ENCODE results near the gene RTN1. TPM values are rescaled to one million over a fixed set of nuclear protein-coding genes. Genes with fewer than 3 reads are reported as not detected.

Gene RTN1
- total RNA-seq, 4 donors from 2014 or later = 1.4 to 2.5 (median 1.8) TPM

- no peak overlapping the region for H3K4me3 ChIP-seq
- H3K27ac ChIP-seq = no peak overlapping the region
- H3K27me3 ChIP-seq = no peaks in the 10 kb centered on the region
- intact Hi-C loops (cut with DNase I; ENCODE audit: low total_unique reads) (no loop called here), in situ Hi-C loops (cut with MboI; ENCODE audit: low sequenced_read_pairs in 4 of 4) (no loop called here)
- TF ChIP-seq, protein P1, sequence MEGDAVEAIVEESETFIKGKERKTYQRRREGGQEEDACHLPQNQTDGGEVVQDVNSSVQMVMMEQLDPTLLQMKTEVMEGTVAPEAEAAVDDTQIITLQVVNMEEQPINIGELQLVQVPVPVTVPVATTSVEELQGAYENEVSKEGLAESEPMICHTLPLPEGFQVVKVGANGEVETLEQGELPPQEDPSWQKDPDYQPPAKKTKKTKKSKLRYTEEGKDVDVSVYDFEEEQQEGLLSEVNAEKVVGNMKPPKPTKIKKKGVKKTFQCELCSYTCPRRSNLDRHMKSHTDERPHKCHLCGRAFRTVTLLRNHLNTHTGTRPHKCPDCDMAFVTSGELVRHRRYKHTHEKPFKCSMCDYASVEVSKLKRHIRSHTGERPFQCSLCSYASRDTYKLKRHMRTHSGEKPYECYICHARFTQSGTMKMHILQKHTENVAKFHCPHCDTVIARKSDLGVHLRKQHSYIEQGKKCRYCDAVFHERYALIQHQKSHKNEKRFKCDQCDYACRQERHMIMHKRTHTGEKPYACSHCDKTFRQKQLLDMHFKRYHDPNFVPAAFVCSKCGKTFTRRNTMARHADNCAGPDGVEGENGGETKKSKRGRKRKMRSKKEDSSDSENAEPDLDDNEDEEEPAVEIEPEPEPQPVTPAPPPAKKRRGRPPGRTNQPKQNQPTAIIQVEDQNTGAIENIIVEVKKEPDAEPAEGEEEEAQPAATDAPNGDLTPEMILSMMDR (IDR thresholded peaks at IDR 0.05 in 4 of 5, conservative IDR thresholded peaks at IDR 0.05 in 1 of 5) = no peak
- no peak for TF ChIP-seq POLR2A (IDR thresholded peaks at IDR 0.05)
- DNase-seq (no peak), ATAC-seq (no peak)
- H3K36me3 ChIP-seq = no peaks in the 10 kb centered on the region
- H3K9me3 ChIP-seq = no peaks in the 10 kb centered on the region
- H3K4me1 ChIP-seq = no peaks in the 10 kb centered on the region
Observed at GRCh38 chr14:59582161-59582560, 288.4 kb downstream of the RTN1 start.

GRCh38 chr14:59580911-59581310, 289.7 kb downstream of the RTN1 start:
- Histone ChIP-seq H3K27me3 (no peaks in the 10 kb centered on the region), H3K36me3 (no peaks in the 10 kb centered on the region), H3K4me1 (no peaks in the 10 kb centered on the region), H3K4me3 (no peak overlapping the region), H3K9me3 (no peaks in the 10 kb centered on the region), H3K27ac (no peak overlapping the region)
- no peak for DNase-seq
- intact Hi-C loops (cut with DNase I; ENCODE audit: low total_unique reads) = no loop called here
- in situ Hi-C loops (cut with MboI; ENCODE audit: low sequenced_read_pairs in 4 of 4) = no loop called here
- TF ChIP-seq POLR2A (IDR thresholded peaks at IDR 0.05) = no peak
- TF ChIP-seq, protein P1 (IDR thresholded peaks at IDR 0.05 in 4 of 5, conservative IDR thresholded peaks at IDR 0.05 in 1 of 5) = no peak
- ATAC-seq = no peak

DNA sequence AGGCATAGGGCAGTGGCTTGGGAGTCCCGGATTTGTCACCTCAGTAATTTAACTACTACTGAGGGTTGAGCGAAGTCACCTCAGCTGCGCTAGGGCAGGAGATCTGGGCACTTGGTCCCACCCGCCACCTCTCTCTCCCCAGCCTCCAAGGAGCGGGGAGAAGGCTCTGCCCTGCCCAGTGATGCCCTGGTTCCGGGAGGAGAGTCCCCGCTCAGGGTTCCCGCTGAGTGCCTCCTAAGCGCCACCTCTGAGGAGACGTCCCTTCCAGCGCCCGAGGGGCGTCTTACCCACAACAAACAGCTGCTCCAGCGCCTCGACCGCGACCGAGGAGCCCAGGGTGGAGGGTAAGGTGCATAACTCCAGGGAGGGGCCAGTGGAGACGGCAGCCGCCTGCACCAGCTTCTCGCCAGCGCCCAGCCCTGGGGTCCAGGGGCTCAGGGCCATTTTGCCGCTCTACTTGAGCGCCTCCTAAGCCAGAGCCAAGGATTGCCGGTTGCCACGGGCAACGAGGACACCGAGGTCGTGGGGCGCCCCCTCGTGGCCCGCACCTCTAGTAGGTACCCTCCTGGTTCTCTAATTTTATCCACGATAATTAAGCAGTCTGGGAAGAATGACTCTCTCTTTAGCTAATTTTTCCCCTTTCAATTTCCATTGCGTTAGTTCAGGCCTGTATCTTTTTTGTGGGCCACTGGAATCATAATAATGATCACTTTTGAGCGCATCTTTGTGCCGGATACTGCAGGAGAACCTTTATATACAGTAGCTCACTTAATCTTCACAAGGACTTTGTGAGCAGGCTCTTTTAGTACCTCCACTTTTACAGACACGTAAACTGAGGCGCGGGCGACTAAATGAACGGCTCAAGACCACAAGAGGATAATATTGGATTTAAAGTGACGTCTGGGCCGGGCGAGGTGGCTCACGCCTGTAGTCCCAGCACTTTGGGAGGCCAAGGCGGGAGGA, 294.0 kb downstream of the RTN1 start, which contains the start of gene CCDC175:
CCDC175 (minus strand) TSS at position 481 of the 963 bp plus-strand sequence; CDS start at position 444, 37 bp downstream.
- TF ChIP-seq, protein P1 (IDR thresholded peaks at IDR 0.05 in 4 of 5, conservative IDR thresholded peaks at IDR 0.05 in 1 of 5) = peak; percentile 39 to 70 (median 55)
- TF ChIP-seq POLR2A (IDR thresholded peaks at IDR 0.05) = no peak
- no peaks in the 10 kb centered on the region for H3K4me1 ChIP-seq
- DNase-seq = peak; percentile 47 to 60
- peak; percentile 73 to 87 for ATAC-seq
- intact Hi-C loops (cut with DNase I; ENCODE audit: low total_unique reads) = loop anchor here (1.0 to 10.0 kb wide), 2 partner anchors 69 to 452 kb away; no protein-coding TSS in a partner anchor
- in situ Hi-C loops (cut with MboI; ENCODE audit: low sequenced_read_pairs in 4 of 4) = loop anchor here in 1 of 4 donors (10.0 kb wide), 1 partner anchor 452 kb away; no protein-coding TSS in a partner anchor
- H3K36me3 ChIP-seq = no peaks in the 10 kb centered on the region
- H3K9me3 ChIP-seq = no peaks in the 10 kb centered on the region
- peak within 1 kb of the TSS; percentile 39 to 51 (median 50) for H3K4me3 ChIP-seq
- H3K27me3 ChIP-seq = no peaks in the 10 kb centered on the region
- H3K27ac ChIP-seq = no peak within 1 kb of the TSS

GRCh38 chr14:59570122-59570521, 300.5 kb downstream of the RTN1 start:
- TF ChIP-seq, protein P1 (IDR thresholded peaks at IDR 0.05 in 4 of 5, conservative IDR thresholded peaks at IDR 0.05 in 1 of 5) = no peak
- TF ChIP-seq POLR2A (IDR thresholded peaks at IDR 0.05) = no peak
- intact Hi-C loops (cut with DNase I; ENCODE audit: low total_unique reads) = loop anchor here (10.0 kb wide), 1 partner anchor 445 kb away; no protein-coding TSS in a partner anchor
- in situ Hi-C loops (cut with MboI; ENCODE audit: low sequenced_read_pairs in 4 of 4) = loop anchor here in 1 of 4 donors (10.0 kb wide), 1 partner anchor 445 kb away; no protein-coding TSS in a partner anchor

More at GRCh38 chr14:59570122-59570521, 300.5 kb downstream of the RTN1 start:
- no peaks in the 10 kb centered on the region for H3K27me3 ChIP-seq
- ATAC-seq (no peak), DNase-seq (no peak)
- no peak overlapping the region for H3K4me3 ChIP-seq
- no peak overlapping the region for H3K27ac ChIP-seq
- H3K36me3 ChIP-seq = no peaks in the 10 kb centered on the region
- H3K4me1 ChIP-seq = no peaks in the 10 kb centered on the region
- H3K9me3 ChIP-seq = no peaks in the 10 kb centered on the region

All from gastrocnemius medialis (tissue), 4 donors.